Neuronal stem cell (in vitro differentiated cells): Measurements from ENCODE around the gene SCNN1B.

ENCODE experiments used
- DNase-seq: peaks from one replicate; pipeline ENCODE4 v3.0.0-alpha.2; 2013; ENCODE audit warnings: low spot score
- H2AFZ ChIP-seq: one replicate; pipeline ENCODE4 v1.6.1; 2013; ENCODE audit warnings: mild to moderate bottlenecking, low read length, inconsistent platforms
- H2AK5ac ChIP-seq: 2 replicates; pipeline ENCODE4 v1.6.1; 2013; ENCODE audit warnings: low read depth, mild to moderate bottlenecking, inconsistent platforms, low read length, moderate library complexity, mixed read lengths
- H2BK120ac ChIP-seq: 2 replicates; pipeline ENCODE4 v1.6.1; 2013; ENCODE audit warnings: low read depth, mild to moderate bottlenecking, inconsistent platforms, low read length, moderate library complexity, mixed read lengths
- H2BK12ac ChIP-seq: one replicate; pipeline ENCODE4 v1.6.1; 2013; ENCODE audit warnings: low read length, inconsistent platforms
- H2BK15ac ChIP-seq: 2 replicates; pipeline ENCODE4 v1.6.1; 2013; ENCODE audit warnings: mild to moderate bottlenecking, low read length, inconsistent platforms, mixed read lengths
- H2BK5ac ChIP-seq: one replicate; pipeline ENCODE4 v1.6.1; 2013; ENCODE audit warnings: inconsistent platforms, mild to moderate bottlenecking, low read length, moderate library complexity
- H3K14ac ChIP-seq: one replicate; pipeline ENCODE4 v1.6.1; 2013; ENCODE audit warnings: low read length, inconsistent platforms
- H3K18ac ChIP-seq: 2 replicates; pipeline ENCODE4 v1.6.1; 2013; ENCODE audit warnings: low read length, inconsistent platforms
- H3K23ac ChIP-seq: 2 replicates; pipeline ENCODE4 v1.6.1; 2013; ENCODE audit warnings: low read depth, mild to moderate bottlenecking, mixed read lengths, low read length, inconsistent platforms; ENCODE audit not compliant: poor library complexity
- H3K27ac ChIP-seq: replicated peaks from 3 replicates; pipeline ENCODE4 v1.5.1; 2013; ENCODE audit warnings: low read length, inconsistent platforms
- H3K27me3 ChIP-seq, 3 experiments: 2 replicates each; pipeline ENCODE4 v1.6.1; 2013; ENCODE audit warnings: low read length in 3 of 3, mild to moderate bottlenecking in 2 of 3, inconsistent platforms in 1 of 3, low read depth in 1 of 3, mixed read lengths in 1 of 3, moderate library complexity in 1 of 3; ENCODE audit not compliant: control insufficient read depth in 3 of 3, insufficient read depth in 3 of 3
- H3K36me3 ChIP-seq, 2 donors: replicated peaks in 1 of 2; 2 replicates each; pipeline ENCODE4 v1.6.1; 2013; ENCODE audit warnings: low read length in 2 of 2; ENCODE audit not compliant: control insufficient read depth in 2 of 2, insufficient read depth in 2 of 2
- H3K4ac ChIP-seq: 2 replicates; pipeline ENCODE4 v1.6.1; 2013; ENCODE audit warnings: inconsistent platforms, mild to moderate bottlenecking, low read length, moderate library complexity
- H3K4me1 ChIP-seq, 2 donors: 1 replicate in 1 of 2; 2 replicates in 1 of 2; pipeline ENCODE4 v1.6.1; 2013; ENCODE audit warnings: low read length in 2 of 2, low read depth in 1 of 2; ENCODE audit not compliant: control insufficient read depth in 2 of 2, insufficient read depth in 1 of 2
- H3K4me2 ChIP-seq: one replicate; pipeline ENCODE4 v1.6.1; 2013; ENCODE audit warnings: mild to moderate bottlenecking, low read length, inconsistent platforms; ENCODE audit not compliant: insufficient read depth, poor library complexity, severe bottlenecking
- H3K4me3 ChIP-seq, 2 donors: 2 replicates each; pipeline ENCODE4 v1.5.1; 2013; ENCODE audit warnings: low read length in 2 of 2, mild to moderate bottlenecking in 2 of 2, inconsistent platforms in 1 of 2, moderate library complexity in 1 of 2
- H3K79me1 ChIP-seq: one replicate; pipeline ENCODE4 v1.6.1; 2013; ENCODE audit warnings: low read depth, mild to moderate bottlenecking, inconsistent platforms, low read length, moderate library complexity
- H3K9ac ChIP-seq: one replicate; pipeline ENCODE4 v1.6.1; 2013; ENCODE audit warnings: mild to moderate bottlenecking, low read depth, low read length, inconsistent platforms; ENCODE audit not compliant: poor library complexity
- H3K9me3 ChIP-seq, 2 donors: replicated peaks in 1 of 2; 2 replicates each; pipeline versions ENCODE3 to v1.6.1; 2013; ENCODE audit warnings: low read length in 2 of 2, mild to moderate bottlenecking in 2 of 2, inconsistent platforms in 1 of 2, low read depth in 1 of 2, mixed read lengths in 1 of 2, moderate library complexity in 1 of 2; ENCODE audit not compliant: control insufficient read depth in 2 of 2, insufficient read depth in 1 of 2
- H4K8ac ChIP-seq: one replicate; pipeline ENCODE4 v1.6.1; 2013; ENCODE audit warnings: low read depth, mild to moderate bottlenecking, inconsistent platforms, low read length, moderate library complexity
- H4K91ac ChIP-seq: one replicate; pipeline ENCODE4 v1.6.1; 2013; ENCODE audit warnings: low read length, low read depth, mild to moderate bottlenecking, inconsistent platforms; ENCODE audit not compliant: poor library complexity
- WGBS, 2 donors: extraction: QIAGEN DNeasy Blood & Tissue Kit; methylation state at CpG; one replicate each; pipeline ENCODE4 v1.1.7; 2013; ENCODE audit warnings: missing lambda C conversion rate in 2 of 2, mixed read lengths in 1 of 2; ENCODE audit not compliant: insufficient read length in 2 of 2, insufficient replicate concordance in 1 of 2; ENCODE audit errors: extremely low coverage in 2 of 2; 5-methylcytosine and 5-hydroxymethylcytosine counted together

The SCNN1B gene

DNA sequence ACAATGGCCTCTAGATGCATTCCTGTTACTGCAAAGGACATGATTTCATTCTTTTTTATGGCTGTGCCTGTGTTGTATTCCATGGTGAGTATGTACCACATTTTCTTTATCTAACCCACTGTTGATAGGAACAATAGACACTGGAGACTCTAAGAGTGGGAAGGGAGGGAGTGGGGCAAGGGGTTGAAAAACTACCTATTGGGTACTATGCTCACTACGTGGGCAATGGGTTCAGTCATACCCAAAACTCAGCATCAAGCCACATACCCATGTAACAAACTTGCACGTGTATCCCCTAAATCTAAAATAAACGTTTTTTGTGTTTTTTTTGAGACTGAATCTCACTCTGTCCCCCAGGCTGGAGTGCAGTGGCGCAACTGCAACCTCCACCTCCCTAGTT is 47.1 kb upstream of the SCNN1B start:
- WGBS, 2 donors, result no CpG with 5 or more reads among the region's 4 CpGs

DNA sequence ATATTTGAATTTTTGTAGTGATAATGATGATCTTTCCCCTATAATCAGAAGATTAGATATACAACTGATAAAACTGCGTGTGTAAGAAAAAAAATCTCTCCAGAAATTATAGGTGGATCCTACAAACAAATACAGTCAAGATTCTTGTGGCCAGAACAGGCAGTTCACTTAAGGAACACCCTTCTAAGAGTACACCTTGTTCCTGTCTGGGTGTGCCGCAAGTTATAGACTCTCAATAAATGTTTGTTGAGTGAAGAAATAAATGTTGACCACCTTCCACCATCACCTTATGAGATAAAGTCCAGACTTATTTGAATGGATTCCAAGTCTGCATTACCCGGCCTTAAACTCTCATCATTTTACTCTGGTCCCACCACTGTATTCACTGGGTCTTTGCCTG is 45.7 kb upstream of the SCNN1B start:
- H4K91ac ChIP-seq, result no peak overlapping the region
- no peak overlapping the region for H3K23ac ChIP-seq
- no peak overlapping the region for H3K4ac ChIP-seq
- no peak overlapping the region for H3K14ac ChIP-seq
- H3K4me3 ChIP-seq, result no peak overlapping the region
- no peak for DNase-seq
- no peaks in the 10 kb centered on the region for H3K79me1 ChIP-seq
- H2AK5ac ChIP-seq, result no peak overlapping the region
- no peak overlapping the region for H2BK15ac ChIP-seq
- no peak overlapping the region for H3K27ac ChIP-seq
- no peaks in the 10 kb centered on the region for H3K27me3 ChIP-seq
- H4K8ac ChIP-seq, result no peak overlapping the region
- H2AFZ ChIP-seq, result no peak overlapping the region
- no peak overlapping the region for H3K4me2 ChIP-seq
- H2BK120ac ChIP-seq, result no peak overlapping the region
- no peaks in the 10 kb centered on the region for H3K36me3 ChIP-seq
- H3K4me1 ChIP-seq, result peaks cover 0 to 3% of the 10 kb centered on the region in 2 donors
- no peak overlapping the region for H2BK5ac ChIP-seq
- no peak overlapping the region for H2BK12ac ChIP-seq
- no peak overlapping the region for H3K9ac ChIP-seq
- WGBS, 2 donors, result no CpG with 5 or more reads among the region's 3 CpGs
- no peaks in the 10 kb centered on the region for H3K9me3 ChIP-seq
- H3K18ac ChIP-seq, result no peak overlapping the region

More for the DNA sequence above, 47.1 kb upstream of the SCNN1B start:
- Histone ChIP-seq H3K9ac (no peak overlapping the region), H2AFZ (no peak overlapping the region), H3K79me1 (no peaks in the 10 kb centered on the region), H3K4me2 (no peak overlapping the region), H3K27me3 (no peaks in the 10 kb centered on the region), H3K4me1 (peaks cover 0 to 3% of the 10 kb centered on the region in 2 donors), H3K4me3 (no peak overlapping the region), H2BK12ac (no peak overlapping the region), H4K91ac (no peak overlapping the region), H2BK5ac (no peak overlapping the region), H3K4ac (no peak overlapping the region), H3K14ac (no peak overlapping the region), H3K36me3 (no peaks in the 10 kb centered on the region), H2BK120ac (no peak overlapping the region), H3K18ac (no peak overlapping the region), H2AK5ac (no peak overlapping the region), H2BK15ac (no peak overlapping the region), H3K27ac (no peak overlapping the region), H3K23ac (no peak overlapping the region), H3K9me3 (no peaks in the 10 kb centered on the region), H4K8ac (no peak overlapping the region)
- DNase-seq, result no peak

- no peak overlapping the region for H3K18ac ChIP-seq
- H4K91ac ChIP-seq, result no peak overlapping the region
- H2AK5ac ChIP-seq, result no peak overlapping the region
- H3K14ac ChIP-seq, result no peak overlapping the region
- no peak overlapping the region for H2AFZ ChIP-seq
- no peak overlapping the region for H2BK15ac ChIP-seq
- H3K4me3 ChIP-seq, result no peak overlapping the region
- no peak overlapping the region for H2BK5ac ChIP-seq
- no peak overlapping the region for H3K23ac ChIP-seq
- H3K4me2 ChIP-seq, result no peak overlapping the region
- no peaks in the 10 kb centered on the region for H3K9me3 ChIP-seq
- no peak overlapping the region for H4K8ac ChIP-seq
- no CpG with 5 or more reads among the region's 1 CpG for WGBS, 2 donors
- no peaks in the 10 kb centered on the region for H3K79me1 ChIP-seq
- H3K4me1 ChIP-seq, result peaks cover 0 to 3% of the 10 kb centered on the region in 2 donors
- H2BK120ac ChIP-seq, result no peak overlapping the region
- no peak overlapping the region for H2BK12ac ChIP-seq
- H3K9ac ChIP-seq, result no peak overlapping the region
- DNase-seq, result no peak
- no peak overlapping the region for H3K4ac ChIP-seq
- no peaks in the 10 kb centered on the region for H3K36me3 ChIP-seq
- no peak overlapping the region for H3K27ac ChIP-seq
- H3K27me3 ChIP-seq, result no peaks in the 10 kb centered on the region
These were observed 44.4 kb upstream of the SCNN1B start for GRCh38 chr16:23257682-23258081.

DNA sequence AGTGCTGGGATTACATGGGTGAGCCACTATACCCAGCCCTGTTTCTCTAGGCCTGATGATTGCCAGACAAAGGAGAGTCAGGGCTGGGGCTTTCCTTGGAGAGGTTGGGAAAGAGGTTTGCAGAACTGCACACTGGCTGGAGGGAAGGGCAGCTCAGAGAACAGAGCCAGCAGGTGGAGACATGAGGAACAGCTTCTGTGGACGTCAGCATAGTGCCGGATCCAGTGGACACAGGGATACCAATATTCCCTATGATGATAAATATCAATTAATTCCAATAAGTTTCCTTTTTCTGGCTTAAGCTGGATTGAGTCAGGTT is 43.2 kb upstream of the SCNN1B start:
- H4K91ac ChIP-seq, result no peak overlapping the region
- H3K23ac ChIP-seq, result no peak overlapping the region
- no peaks in the 10 kb centered on the region for H3K27me3 ChIP-seq
- no peak overlapping the region for H2AK5ac ChIP-seq
- H3K4me1 ChIP-seq, result peaks cover 0 to 3% of the 10 kb centered on the region in 2 donors
- no peaks in the 10 kb centered on the region for H3K36me3 ChIP-seq
- no peak overlapping the region for H3K14ac ChIP-seq
- no peak overlapping the region for H3K9ac ChIP-seq
- no peak overlapping the region for H3K27ac ChIP-seq
- H3K4me2 ChIP-seq, result no peak overlapping the region
- no peak for DNase-seq
- no peak overlapping the region for H3K4me3 ChIP-seq
- no peak overlapping the region for H3K4ac ChIP-seq
- H2AFZ ChIP-seq, result no peak overlapping the region
- H2BK5ac ChIP-seq, result no peak overlapping the region
- WGBS, 2 donors, result no CpG with 5 or more reads among the region's 2 CpGs
- no peak overlapping the region for H2BK15ac ChIP-seq
- H4K8ac ChIP-seq, result no peak overlapping the region
- H3K79me1 ChIP-seq, result no peaks in the 10 kb centered on the region
- H3K18ac ChIP-seq, result no peak overlapping the region
- no peaks in the 10 kb centered on the region for H3K9me3 ChIP-seq
- no peak overlapping the region for H2BK120ac ChIP-seq
- H2BK12ac ChIP-seq, result no peak overlapping the region
